CD4-positive, alpha-beta T cell treated with Interleukin-21 for 1 hour (primary cell): ENCODE measurements around the gene RRBP1.

Experiments used
- DNase-seq: peaks from one replicate; pipeline ENCODE4 v3.0.0-alpha.2; 2020

The RRBP1 gene

GRCh38 chr20:17568972-17569521, 113.0 kb downstream of the RRBP1 start:
- DNase-seq = peak; percentile 23

GRCh38 chr20:17568045-17568788, 113.8 kb downstream of the RRBP1 start:
- no peak for DNase-seq

GRCh38 chr20:17566345-17566744, 115.7 kb downstream of the RRBP1 start:
- DNase-seq = no peak

GRCh38 chr20:17565169-17565845, 116.7 kb downstream of the RRBP1 start:
- DNase-seq = no peak
